SU-DHL-6 (cell line): ENCODE measurements around the gene UNC5A.

Source experiments
- EZH2phosphoT487 ChIP-seq: fragments of 200-600 bp; sonication (generic), shearing (Covaris generic); conservative IDR thresholded peaks from 2 replicates; pipeline ENCODE4 v1.6.1; 2018; ENCODE audit warnings: mild to moderate bottlenecking, antibody characterized with exemption, low read length, moderate library complexity, mixed read lengths
- TF ChIP-seq, protein P1 (sequence below): fragments of 200-600 bp; sonication (generic); IDR thresholded peaks from one replicate; pipeline ENCODE4 v1.5.1; 2017; ENCODE audit warnings: antibody characterized with exemption, mild to moderate bottlenecking, low read length, moderate library complexity; ENCODE audit not compliant: insufficient read depth, poor library complexity, severe bottlenecking

DNA sequence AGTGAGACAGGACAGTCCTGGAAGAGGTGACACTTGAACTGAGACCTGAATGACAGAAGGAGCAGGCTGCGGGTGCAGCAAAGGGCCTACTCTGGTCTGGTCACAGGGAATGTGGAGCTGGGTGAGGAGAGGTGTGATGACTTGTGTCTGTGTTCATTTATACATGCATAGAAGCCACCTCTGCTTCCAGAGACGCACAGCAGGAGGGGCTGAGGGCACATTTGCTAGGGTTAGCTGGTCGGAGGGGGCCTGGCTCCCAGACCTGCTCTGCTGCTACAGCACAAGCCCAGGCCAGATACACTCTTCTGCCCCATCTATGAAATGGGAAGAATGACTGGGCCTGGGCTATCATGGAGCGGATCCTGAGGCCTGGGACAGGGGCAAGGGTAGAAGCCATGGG, 15.6 kb downstream of the UNC5A start:
- TF ChIP-seq, protein P1, sequence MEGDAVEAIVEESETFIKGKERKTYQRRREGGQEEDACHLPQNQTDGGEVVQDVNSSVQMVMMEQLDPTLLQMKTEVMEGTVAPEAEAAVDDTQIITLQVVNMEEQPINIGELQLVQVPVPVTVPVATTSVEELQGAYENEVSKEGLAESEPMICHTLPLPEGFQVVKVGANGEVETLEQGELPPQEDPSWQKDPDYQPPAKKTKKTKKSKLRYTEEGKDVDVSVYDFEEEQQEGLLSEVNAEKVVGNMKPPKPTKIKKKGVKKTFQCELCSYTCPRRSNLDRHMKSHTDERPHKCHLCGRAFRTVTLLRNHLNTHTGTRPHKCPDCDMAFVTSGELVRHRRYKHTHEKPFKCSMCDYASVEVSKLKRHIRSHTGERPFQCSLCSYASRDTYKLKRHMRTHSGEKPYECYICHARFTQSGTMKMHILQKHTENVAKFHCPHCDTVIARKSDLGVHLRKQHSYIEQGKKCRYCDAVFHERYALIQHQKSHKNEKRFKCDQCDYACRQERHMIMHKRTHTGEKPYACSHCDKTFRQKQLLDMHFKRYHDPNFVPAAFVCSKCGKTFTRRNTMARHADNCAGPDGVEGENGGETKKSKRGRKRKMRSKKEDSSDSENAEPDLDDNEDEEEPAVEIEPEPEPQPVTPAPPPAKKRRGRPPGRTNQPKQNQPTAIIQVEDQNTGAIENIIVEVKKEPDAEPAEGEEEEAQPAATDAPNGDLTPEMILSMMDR = no peak
- no peak for TF ChIP-seq EZH2phosphoT487
